ENCODE measurements around the gene ESYT3. TPM values are rescaled to one million over a fixed set of nuclear protein-coding genes. Genes with fewer than 3 reads are reported as not detected.
"Not testable (repeated sequence)": the region's sequence is repeated elsewhere in the genome, so short reads cannot be mapped to it uniquely, and the experiment has no call there.

ESYT3 gene
- total and polyA plus RNA-seq, 4 donors, result under 0.01 to 0.07 (median 0.05) TPM

GRCh38 chr3:138452436-138452835 lies 18.0 kb downstream of the ESYT3 start:
- Histone ChIP-seq H3K36me3 (ENCODE audit: control insufficient read depth in 4 of 4, insufficient read depth in 3 of 4, low read depth in 1 of 4, low read length in 3 of 4) (no peaks in the 10 kb centered on the region), H3K9ac (ENCODE audit: low read depth in 1 of 2, low read length in 2 of 2) (no peak overlapping the region), H3K27me3 (ENCODE audit: control insufficient read depth in 4 of 4, insufficient read depth in 4 of 4, low read length in 3 of 4) (no peaks in the 10 kb centered on the region), H3K9me3 (ENCODE audit: control insufficient read depth in 4 of 4, low read length in 3 of 4) (no peaks in the 10 kb centered on the region), H3K4me1 (ENCODE audit: control insufficient read depth in 4 of 4, insufficient read depth in 4 of 4, low read length in 3 of 4) (no peaks in the 10 kb centered on the region), H3K4me3 (ENCODE audit: low read depth in 1 of 3, low read length in 3 of 3) (no peak overlapping the region), H3K27ac (ENCODE audit: low read depth in 1 of 2, low read length in 2 of 2) (no peak overlapping the region)
- WGBS, result 79% methylated on average over 6 of the region's 6 CpGs
- no peak for TF ChIP-seq ZBTB33 (IDR thresholded peaks at IDR 0.05)
- TF ChIP-seq YY1 (IDR thresholded peaks at IDR 0.05), result no peak
- TF ChIP-seq FOXA2 (IDR thresholded peaks at IDR 0.05), result no peak
- TF ChIP-seq, protein P1, sequence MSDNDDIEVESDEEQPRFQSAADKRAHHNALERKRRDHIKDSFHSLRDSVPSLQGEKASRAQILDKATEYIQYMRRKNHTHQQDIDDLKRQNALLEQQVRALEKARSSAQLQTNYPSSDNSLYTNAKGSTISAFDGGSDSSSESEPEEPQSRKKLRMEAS (IDR thresholded peaks at IDR 0.05), result no peak
- no peak for TF ChIP-seq GABPA (IDR thresholded peaks at IDR 0.05 in 1 of 2, conservative IDR thresholded peaks at IDR 0.05 in 1 of 2)
- no peak for TF ChIP-seq ATF3 (IDR thresholded peaks at IDR 0.05)
- TF ChIP-seq TAF1 (conservative IDR thresholded peaks at IDR 0.05), result no peak
- TF ChIP-seq RXRA (IDR thresholded peaks at IDR 0.05), result no peak
- TF ChIP-seq RAD21 (IDR thresholded peaks at IDR 0.05), result no peak
- TF ChIP-seq JUND (IDR thresholded peaks at IDR 0.05), result no peak
- no peak for TF ChIP-seq FOXA1 (IDR thresholded peaks at IDR 0.05)
- TF ChIP-seq EGR1 (IDR thresholded peaks at IDR 0.05; ENCODE audit: low read depth in 2 of 2), result no peak
- no peak for TF ChIP-seq SP1 (IDR thresholded peaks at IDR 0.05)
- TF ChIP-seq, protein P2, sequence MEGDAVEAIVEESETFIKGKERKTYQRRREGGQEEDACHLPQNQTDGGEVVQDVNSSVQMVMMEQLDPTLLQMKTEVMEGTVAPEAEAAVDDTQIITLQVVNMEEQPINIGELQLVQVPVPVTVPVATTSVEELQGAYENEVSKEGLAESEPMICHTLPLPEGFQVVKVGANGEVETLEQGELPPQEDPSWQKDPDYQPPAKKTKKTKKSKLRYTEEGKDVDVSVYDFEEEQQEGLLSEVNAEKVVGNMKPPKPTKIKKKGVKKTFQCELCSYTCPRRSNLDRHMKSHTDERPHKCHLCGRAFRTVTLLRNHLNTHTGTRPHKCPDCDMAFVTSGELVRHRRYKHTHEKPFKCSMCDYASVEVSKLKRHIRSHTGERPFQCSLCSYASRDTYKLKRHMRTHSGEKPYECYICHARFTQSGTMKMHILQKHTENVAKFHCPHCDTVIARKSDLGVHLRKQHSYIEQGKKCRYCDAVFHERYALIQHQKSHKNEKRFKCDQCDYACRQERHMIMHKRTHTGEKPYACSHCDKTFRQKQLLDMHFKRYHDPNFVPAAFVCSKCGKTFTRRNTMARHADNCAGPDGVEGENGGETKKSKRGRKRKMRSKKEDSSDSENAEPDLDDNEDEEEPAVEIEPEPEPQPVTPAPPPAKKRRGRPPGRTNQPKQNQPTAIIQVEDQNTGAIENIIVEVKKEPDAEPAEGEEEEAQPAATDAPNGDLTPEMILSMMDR (IDR thresholded peaks at IDR 0.05; ENCODE audit: low read depth, low read length, missing input control), result no peak
- no peak for TF ChIP-seq HNF4A (conservative IDR thresholded peaks at IDR 0.05)
- TF ChIP-seq, protein P3, sequence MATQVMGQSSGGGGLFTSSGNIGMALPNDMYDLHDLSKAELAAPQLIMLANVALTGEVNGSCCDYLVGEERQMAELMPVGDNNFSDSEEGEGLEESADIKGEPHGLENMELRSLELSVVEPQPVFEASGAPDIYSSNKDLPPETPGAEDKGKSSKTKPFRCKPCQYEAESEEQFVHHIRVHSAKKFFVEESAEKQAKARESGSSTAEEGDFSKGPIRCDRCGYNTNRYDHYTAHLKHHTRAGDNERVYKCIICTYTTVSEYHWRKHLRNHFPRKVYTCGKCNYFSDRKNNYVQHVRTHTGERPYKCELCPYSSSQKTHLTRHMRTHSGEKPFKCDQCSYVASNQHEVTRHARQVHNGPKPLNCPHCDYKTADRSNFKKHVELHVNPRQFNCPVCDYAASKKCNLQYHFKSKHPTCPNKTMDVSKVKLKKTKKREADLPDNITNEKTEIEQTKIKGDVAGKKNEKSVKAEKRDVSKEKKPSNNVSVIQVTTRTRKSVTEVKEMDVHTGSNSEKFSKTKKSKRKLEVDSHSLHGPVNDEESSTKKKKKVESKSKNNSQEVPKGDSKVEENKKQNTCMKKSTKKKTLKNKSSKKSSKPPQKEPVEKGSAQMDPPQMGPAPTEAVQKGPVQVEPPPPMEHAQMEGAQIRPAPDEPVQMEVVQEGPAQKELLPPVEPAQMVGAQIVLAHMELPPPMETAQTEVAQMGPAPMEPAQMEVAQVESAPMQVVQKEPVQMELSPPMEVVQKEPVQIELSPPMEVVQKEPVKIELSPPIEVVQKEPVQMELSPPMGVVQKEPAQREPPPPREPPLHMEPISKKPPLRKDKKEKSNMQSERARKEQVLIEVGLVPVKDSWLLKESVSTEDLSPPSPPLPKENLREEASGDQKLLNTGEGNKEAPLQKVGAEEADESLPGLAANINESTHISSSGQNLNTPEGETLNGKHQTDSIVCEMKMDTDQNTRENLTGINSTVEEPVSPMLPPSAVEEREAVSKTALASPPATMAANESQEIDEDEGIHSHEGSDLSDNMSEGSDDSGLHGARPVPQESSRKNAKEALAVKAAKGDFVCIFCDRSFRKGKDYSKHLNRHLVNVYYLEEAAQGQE (IDR thresholded peaks at IDR 0.05), result no peak
- no peak for TF ChIP-seq HNF4G (IDR thresholded peaks at IDR 0.05)
- no peak for TF ChIP-seq NR2F2 (IDR thresholded peaks at IDR 0.05)
- DNase-seq (ENCODE audit: low spot score), result no peak

GRCh38 chr3:138453940-138454339 lies 19.5 kb downstream of the ESYT3 start:
- WGBS, result 91% methylated on average over 8 of the region's 8 CpGs
- H3K27me3 ChIP-seq (ENCODE audit: control insufficient read depth in 4 of 4, insufficient read depth in 4 of 4, low read length in 3 of 4); H3K9ac ChIP-seq (ENCODE audit: low read depth in 1 of 2, low read length in 2 of 2); DNase-seq (ENCODE audit: low spot score); H3K4me1 ChIP-seq (ENCODE audit: control insufficient read depth in 4 of 4, insufficient read depth in 4 of 4, low read length in 3 of 4); H3K9me3 ChIP-seq (ENCODE audit: control insufficient read depth in 4 of 4, low read length in 3 of 4); H3K27ac ChIP-seq (ENCODE audit: low read depth in 1 of 2, low read length in 2 of 2); H3K36me3 ChIP-seq (ENCODE audit: control insufficient read depth in 4 of 4, insufficient read depth in 3 of 4, low read depth in 1 of 4, low read length in 3 of 4); H3K4me3 ChIP-seq (ENCODE audit: low read depth in 1 of 3, low read length in 3 of 3): not testable (repeated sequence)

Measured in liver (tissue), 9 donors.